HCT116 (cell line): ENCODE measurements around the gene FAM13A. TPM values are rescaled to one million over a fixed set of nuclear protein-coding genes. Genes with fewer than 3 reads are reported as not detected.

Experiments used
- ATAC-seq: fragments of 200-7000 bp; cut with Tn5 transposase; 2 replicates; pipeline ENCODE4 v1.9.1; 2020; ENCODE audit warnings: mild to moderate bottlenecking, moderate library complexity
- BruUV-seq: library from RNA; stranded (reverse); fragments of 400-500 nt; replicated peaks from 2 replicates; lab custom pipeline; 2021; lab: Mats Ljungman, UMichigan
- CTCF ChIA-PET: fragments of 300-600 bp; sonication (Branson Sonifier 250); formaldehyde crosslinking; loops from one replicate; lab custom pipeline; 2021; ENCODE audit warnings: antibody characterized with exemption; lab: Charles Lee
- POLR2A ChIA-PET: fragments of 300-600, 350-600 bp; sonication (Branson Sonifier 250); formaldehyde crosslinking; loops from one replicate; lab custom pipeline; 2021; ENCODE audit warnings: antibody characterized with exemption; lab: Charles Lee
- RAD21 ChIA-PET, 2 experiments: fragments of 300-600 bp; sonication (Branson Sonifier 250); formaldehyde crosslinking; loops; one replicate each; lab custom pipeline; 2023; ENCODE audit warnings: low total read pairs in 2 of 2; ENCODE audit not compliant: uncharacterized antibody in 2 of 2, unreplicated experiment in 2 of 2, low non-redundant PET in 1 of 2; lab: Charles Lee
- DNase-seq: peaks from one replicate; pipeline ENCODE4 v3.0.0-alpha.2; 2010; ENCODE audit warnings: low read depth, low spot score
- H2AFZ ChIP-seq: fragments of 200-600 bp; shearing (Covaris generic), sonication (generic); 2 replicates; pipeline ENCODE4 v1.6.1; 2017; ENCODE audit warnings: low read depth, mixed run types, mixed read lengths, antibody characterized with exemption, low read length; ENCODE audit not compliant: poor library complexity, severe bottlenecking
- H3K27ac ChIP-seq: 2 replicates; pipeline ENCODE4 v1.5.1; 2012; ENCODE audit warnings: low read depth, low read length
- H3K27me3 ChIP-seq: fragments of 200-600 bp; sonication (generic); 2 replicates; pipeline ENCODE4 v1.6.1; 2016; ENCODE audit warnings: mixed run types, low read length, mixed read lengths; ENCODE audit not compliant: insufficient read depth
- H3K36me3 ChIP-seq, 2 experiments: fragments of 200-500 bp in 1 of 2; fragments of 200-600 bp in 1 of 2; sonication (Bioruptor generic) in 1 of 2; sonication (generic) in 1 of 2; 2 replicates each; pipeline versions ENCODE4 v1.5.1 to v1.6.1; 2014 to 2016; ENCODE audit warnings: low read length in 2 of 2, inconsistent platforms in 1 of 2, mixed read lengths in 1 of 2, mixed run types in 1 of 2; ENCODE audit not compliant: insufficient read depth in 2 of 2, control insufficient read depth in 1 of 2
- H3K4me1 ChIP-seq, 2 experiments: fragments of 200-600 bp in 1 of 2; sonication (generic) in 1 of 2; 2 replicates each; pipeline versions ENCODE4 v1.5.1 to v1.6.1; 2012 to 2017; ENCODE audit warnings: low read length in 2 of 2, inconsistent platforms in 1 of 2, mild to moderate bottlenecking in 1 of 2, mixed read lengths in 1 of 2, mixed run types in 1 of 2, moderate library complexity in 1 of 2; ENCODE audit not compliant: insufficient read depth in 2 of 2, control insufficient read depth in 1 of 2
- H3K4me2 ChIP-seq: fragments of 200-600 bp; sonication (generic); 2 replicates; pipeline ENCODE4 v1.6.1; 2017; ENCODE audit warnings: mixed run types, low read length, mixed read lengths
- H3K4me3 ChIP-seq, 2 experiments: fragments of 200-600 bp in 1 of 2; sonication (generic) in 1 of 2; replicated peaks in 1 of 2; 2 replicates each; pipeline ENCODE4 v1.5.1; 2011 to 2016; ENCODE audit warnings: low read length in 2 of 2, control low read depth in 1 of 2, low read depth in 1 of 2, mild to moderate bottlenecking in 1 of 2, mixed read lengths in 1 of 2, mixed run types in 1 of 2
- H3K79me2 ChIP-seq: fragments of 200-600 bp; sonication (generic); 2 replicates; pipeline ENCODE4 v1.6.1; 2017; ENCODE audit warnings: mild to moderate bottlenecking, mixed run types, low read length, moderate library complexity, mixed read lengths; ENCODE audit not compliant: insufficient read depth
- H3K9ac ChIP-seq: fragments of 200-600 bp; sonication (generic); 2 replicates; pipeline ENCODE4 v1.6.1; 2016; ENCODE audit warnings: low read length, mixed read lengths
- H3K9me2 ChIP-seq: fragments of 200-600 bp; sonication (generic), shearing (Covaris generic); 2 replicates; pipeline ENCODE4 v1.6.1; 2017; ENCODE audit warnings: mixed run types, mild to moderate bottlenecking, moderate library complexity; ENCODE audit not compliant: insufficient read depth
- H3K9me3 ChIP-seq, 2 experiments: fragments of 200-500 bp in 1 of 2; fragments of 200-600 bp in 1 of 2; sonication (Bioruptor generic) in 1 of 2; sonication (generic) in 1 of 2; 2 replicates each; pipeline ENCODE4 v1.6.1; 2014 to 2017; ENCODE audit warnings: low read length in 2 of 2, mixed read lengths in 2 of 2, inconsistent platforms in 1 of 2, low read depth in 1 of 2, mild to moderate bottlenecking in 1 of 2, mixed run types in 1 of 2, moderate library complexity in 1 of 2; ENCODE audit not compliant: control insufficient read depth in 1 of 2, insufficient read depth in 1 of 2
- H4K20me1 ChIP-seq: fragments of 200-600 bp; sonication (generic), shearing (Covaris generic); 2 replicates; pipeline ENCODE4 v1.6.1; 2017; ENCODE audit warnings: mixed run types, mild to moderate bottlenecking, moderate library complexity; ENCODE audit not compliant: insufficient read depth
- CBX3 ChIP-seq: IDR thresholded peaks from 2 replicates; pipeline ENCODE4 v1.6.1; 2012; ENCODE audit warnings: low read depth
- CEBPB ChIP-seq: IDR thresholded peaks from 2 replicates; pipeline ENCODE4 v1.6.1; 2012; ENCODE audit warnings: low read depth
- EGR1 ChIP-seq: IDR thresholded peaks from 2 replicates; pipeline ENCODE4 v1.6.1; 2012; ENCODE audit warnings: low read depth
- ELF1 ChIP-seq: IDR thresholded peaks from 2 replicates; pipeline ENCODE4 v1.6.1; 2012; ENCODE audit warnings: low read depth, borderline replicate concordance
- EZH2 ChIP-seq: fragments of 200-600 bp; sonication (generic); IDR thresholded peaks from 2 replicates; pipeline ENCODE4 v1.6.1; 2017; ENCODE audit warnings: antibody characterized with exemption, mixed run types
- EZH2phosphoT487 ChIP-seq: fragments of 200-600 bp; IDR thresholded peaks from 2 replicates; pipeline ENCODE4 v1.6.1; 2018; ENCODE audit warnings: antibody characterized with exemption, borderline replicate concordance
- FOSL1 ChIP-seq: IDR thresholded peaks from 2 replicates; pipeline ENCODE4 v1.6.1; 2012; ENCODE audit warnings: low read depth
- JUND ChIP-seq: IDR thresholded peaks from 2 replicates; pipeline ENCODE4 v1.6.1; 2012
- POLR2A ChIP-seq: IDR thresholded peaks from 2 replicates; pipeline ENCODE4 v1.7.0; 2011; ENCODE audit warnings: borderline replicate concordance; ENCODE audit not compliant: insufficient read depth, insufficient read length; ENCODE audit errors: extremely low read depth
- POLR2AphosphoS5 ChIP-seq: IDR thresholded peaks from 2 replicates; pipeline ENCODE4 v1.6.1; 2011; ENCODE audit warnings: mild to moderate bottlenecking, low read depth, low read length, moderate library complexity
- RAD21 ChIP-seq: IDR thresholded peaks from 2 replicates; pipeline ENCODE4 v1.6.1; 2012; ENCODE audit warnings: low read depth, mild to moderate bottlenecking
- SIN3A ChIP-seq: IDR thresholded peaks from 2 replicates; pipeline ENCODE4 v1.6.1; 2012; ENCODE audit warnings: low read depth
- SP1 ChIP-seq: IDR thresholded peaks from 2 replicates; pipeline ENCODE4 v1.6.1; 2012; ENCODE audit warnings: low read depth
- SRF ChIP-seq: IDR thresholded peaks from 2 replicates; pipeline ENCODE4 v1.6.1; 2012; ENCODE audit warnings: low read depth
- TCF7L2 ChIP-seq: IDR thresholded peaks from 2 replicates; pipeline ENCODE4 v1.7.0; 2011; ENCODE audit warnings: borderline replicate concordance, inconsistent platforms; ENCODE audit not compliant: insufficient read depth, insufficient read length; ENCODE audit errors: extremely low read depth
- YY1 ChIP-seq: IDR thresholded peaks from 2 replicates; pipeline ENCODE4 v1.6.1; 2011; ENCODE audit warnings: low read length, low read depth, moderate library complexity, mild to moderate bottlenecking; ENCODE audit not compliant: insufficient replicate concordance; ENCODE audit errors: extremely low read depth
- ZFX ChIP-seq: fragments of 450-650 bp; IDR thresholded peaks from 2 replicates; pipeline ENCODE4 v1.6.1; 2017
- intact Hi-C: fragments of 100-400 bp; cut with micrococcal nuclease; formaldehyde crosslinking; loops from 2 replicates; pipeline ENCODE4 v1.10.0; 2022
- total RNA-seq: library from RNA; stranded (reverse); gene quantifications from one replicate; pipeline ENCODE4 v1.2.1, GENCODE V29; 2021; ENCODE audit not compliant: unreplicated experiment
- TF ChIP-seq, protein P1 (sequence below): IDR thresholded peaks from 2 replicates; pipeline ENCODE4 v1.6.1; 2012
- TF ChIP-seq, protein P2 (sequence below), 3 experiments: fragments of 200-600 bp in 1 of 3; sonication (generic) in 1 of 3; IDR thresholded peaks in 2 of 3; conservative IDR thresholded peaks in 1 of 3; 2 replicates each; pipeline ENCODE4 v1.5.1; 2012 to 2017; ENCODE audit warnings: low read depth in 2 of 3, low read length in 2 of 3, antibody characterized with exemption in 1 of 3, borderline replicate concordance in 1 of 3, control low read depth in 1 of 3, mild to moderate bottlenecking in 1 of 3, mixed read lengths in 1 of 3, mixed run types in 1 of 3, moderate library complexity in 1 of 3; ENCODE audit not compliant: insufficient read depth in 1 of 3
- TF ChIP-seq, protein P3 (sequence below): IDR thresholded peaks from 2 replicates; pipeline ENCODE4 v1.6.1; 2012

Gene FAM13A
- total RNA-seq, 1 experiment from 2014 or later = 17.2 TPM

DNA sequence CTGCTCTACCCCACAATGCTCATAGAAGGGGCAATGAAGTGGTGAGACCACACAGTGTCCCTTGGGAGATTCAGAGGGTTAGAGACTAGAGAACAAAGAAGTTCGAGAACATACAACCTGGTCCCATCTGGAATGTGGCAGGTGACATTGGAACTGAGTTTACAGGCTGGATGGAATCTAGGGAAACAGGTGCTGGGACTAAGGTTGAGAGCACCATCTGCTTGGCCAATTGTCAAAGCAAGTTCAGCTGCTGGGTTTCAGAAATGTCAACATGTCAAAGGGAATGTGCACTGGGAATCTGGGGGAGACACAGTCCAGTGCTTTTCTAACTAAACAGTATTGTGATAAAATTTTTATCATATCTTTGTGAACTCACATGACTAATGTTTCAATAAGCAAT lies 15.9 kb upstream of the FAM13A start:
- ChIA-PET CTCF (no interaction called here), POLR2A (no interaction called here), RAD21 (no interaction called here)
- H4K20me1 ChIP-seq = no peaks in the 10 kb centered on the region
- DNase-seq (no peak), ATAC-seq (no peak)
- no TSS peak for BruUV-seq
- H3K4me1 ChIP-seq = no peaks in the 10 kb centered on the region
- H3K9ac ChIP-seq = no peak overlapping the region
- H3K79me2 ChIP-seq = no peaks in the 10 kb centered on the region
- no peak overlapping the region for H2AFZ ChIP-seq
- H3K4me2 ChIP-seq = no peak overlapping the region
- no peak overlapping the region for H3K27ac ChIP-seq
- H3K4me3 ChIP-seq = no peak overlapping the region
- intact Hi-C loops = no loop called here
- no peaks in the 10 kb centered on the region for H3K36me3 ChIP-seq
- TF ChIP-seq EGR1 (no peak), POLR2A (no peak), EZH2phosphoT487 (no peak), YY1 (no peak), EZH2 (no peak), ELF1 (no peak), RAD21 (no peak), FOSL1 (no peak), CEBPB (no peak), SRF (no peak), SIN3A (no peak), CBX3 (no peak), TCF7L2 (no peak), ZFX (no peak), JUND (no peak), SP1 (no peak), POLR2AphosphoS5 (no peak)
- TF ChIP-seq, protein P1, sequence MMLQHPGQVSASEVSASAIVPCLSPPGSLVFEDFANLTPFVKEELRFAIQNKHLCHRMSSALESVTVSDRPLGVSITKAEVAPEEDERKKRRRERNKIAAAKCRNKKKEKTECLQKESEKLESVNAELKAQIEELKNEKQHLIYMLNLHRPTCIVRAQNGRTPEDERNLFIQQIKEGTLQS = no peak
- TF ChIP-seq, protein P2, sequence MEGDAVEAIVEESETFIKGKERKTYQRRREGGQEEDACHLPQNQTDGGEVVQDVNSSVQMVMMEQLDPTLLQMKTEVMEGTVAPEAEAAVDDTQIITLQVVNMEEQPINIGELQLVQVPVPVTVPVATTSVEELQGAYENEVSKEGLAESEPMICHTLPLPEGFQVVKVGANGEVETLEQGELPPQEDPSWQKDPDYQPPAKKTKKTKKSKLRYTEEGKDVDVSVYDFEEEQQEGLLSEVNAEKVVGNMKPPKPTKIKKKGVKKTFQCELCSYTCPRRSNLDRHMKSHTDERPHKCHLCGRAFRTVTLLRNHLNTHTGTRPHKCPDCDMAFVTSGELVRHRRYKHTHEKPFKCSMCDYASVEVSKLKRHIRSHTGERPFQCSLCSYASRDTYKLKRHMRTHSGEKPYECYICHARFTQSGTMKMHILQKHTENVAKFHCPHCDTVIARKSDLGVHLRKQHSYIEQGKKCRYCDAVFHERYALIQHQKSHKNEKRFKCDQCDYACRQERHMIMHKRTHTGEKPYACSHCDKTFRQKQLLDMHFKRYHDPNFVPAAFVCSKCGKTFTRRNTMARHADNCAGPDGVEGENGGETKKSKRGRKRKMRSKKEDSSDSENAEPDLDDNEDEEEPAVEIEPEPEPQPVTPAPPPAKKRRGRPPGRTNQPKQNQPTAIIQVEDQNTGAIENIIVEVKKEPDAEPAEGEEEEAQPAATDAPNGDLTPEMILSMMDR (IDR thresholded peaks at IDR 0.05 in 2 of 3, conservative IDR thresholded peaks at IDR 0.05 in 1 of 3; ENCODE audit: borderline replicate concordance in 1 of 3, insufficient read depth in 1 of 3, low read depth in 2 of 3, low read length in 2 of 3) = no peak
- TF ChIP-seq, protein P3, sequence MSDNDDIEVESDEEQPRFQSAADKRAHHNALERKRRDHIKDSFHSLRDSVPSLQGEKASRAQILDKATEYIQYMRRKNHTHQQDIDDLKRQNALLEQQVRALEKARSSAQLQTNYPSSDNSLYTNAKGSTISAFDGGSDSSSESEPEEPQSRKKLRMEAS = no peak
- H3K27me3 ChIP-seq = no peaks in the 10 kb centered on the region
- no peaks in the 10 kb centered on the region for H3K9me3 ChIP-seq
- no peaks in the 10 kb centered on the region for H3K9me2 ChIP-seq
